HUDEP-2 (cell line): ENCODE measurements around the gene THAP12.
"Not testable (repeated sequence)": the region's sequence is repeated elsewhere in the genome, so short reads cannot be mapped to it uniquely, and the experiment has no call there.

ENCODE experiments used
- DNase-seq, 76 experiments: peaks; one replicate each; lab custom pipeline; 2025; ENCODE audit not compliant: unreplicated experiment in 76 of 76; lab: John Stamatoyannopoulos, UW

The THAP12 gene

GRCh38 chr11:76329084-76329648 lies 51.8 kb downstream of the THAP12 start:
- DNase-seq, result no peak

- no peak for DNase-seq
Observed at GRCh38 chr11:76327756-76328388, 53.1 kb downstream of the THAP12 start.

DNA sequence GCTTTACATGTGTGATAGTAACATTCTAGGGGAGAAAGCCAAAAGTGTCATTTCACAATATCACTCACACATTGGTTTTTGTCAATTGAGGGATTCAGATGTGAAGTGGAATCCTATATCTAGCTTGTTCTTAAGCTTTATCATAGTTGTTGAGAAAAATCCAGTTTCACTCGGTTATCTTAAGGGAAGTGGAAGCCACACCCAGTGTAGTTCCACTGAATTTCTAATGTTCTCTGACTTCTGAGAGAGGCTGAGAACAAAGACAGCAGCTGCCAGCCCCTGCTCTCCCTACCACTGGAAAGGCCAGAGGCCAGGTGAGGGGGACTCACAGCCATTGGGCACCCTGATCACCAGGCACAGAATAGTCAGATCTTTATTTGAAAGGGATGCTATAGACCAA lies 53.7 kb downstream of the THAP12 start:
- DNase-seq, result peak in 6 of 76 experiments; percentile 3 to 36 (median 24)

DNA sequence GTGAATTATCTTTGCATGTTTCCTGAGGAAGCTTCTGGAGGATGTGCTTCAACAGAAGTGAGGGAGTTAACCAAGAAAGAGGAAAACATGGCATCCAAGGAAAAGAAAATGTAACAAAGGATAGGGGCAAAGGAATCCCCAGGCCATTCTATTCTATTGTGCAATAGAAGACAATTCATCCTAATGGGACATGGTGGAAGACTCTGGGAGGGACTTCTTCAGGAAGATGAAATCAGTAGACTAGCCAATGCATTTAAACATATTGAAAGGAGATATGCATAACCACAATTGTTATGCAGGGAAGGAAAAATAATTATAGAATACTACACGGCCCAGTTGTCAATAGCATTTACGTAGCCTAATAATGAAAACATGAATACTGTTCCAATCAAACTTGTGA lies 55.7 kb downstream of the THAP12 start:
- no peak for DNase-seq

- no peak for DNase-seq
Observed at GRCh38 chr11:76323804-76324203, 57.1 kb downstream of the THAP12 start.

DNA sequence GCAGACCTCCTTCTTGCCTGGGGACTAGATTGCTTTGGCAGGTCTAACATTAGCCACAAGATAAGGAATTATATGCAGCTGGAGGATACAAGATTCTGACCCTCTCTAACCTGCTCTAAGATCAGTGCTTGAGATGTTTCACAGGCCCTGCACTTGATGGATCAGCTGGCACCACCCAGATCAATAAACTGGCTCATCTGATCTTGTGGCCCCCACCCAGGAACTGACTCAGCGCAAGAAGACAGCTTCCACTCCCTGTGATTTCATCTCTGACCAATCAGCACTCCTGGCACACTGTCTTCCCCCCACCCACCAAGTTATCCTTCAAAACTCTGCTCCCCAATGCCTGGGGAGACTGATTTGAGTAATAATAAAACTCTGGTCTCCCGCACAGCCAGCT lies 57.6 kb downstream of the THAP12 start:
- DNase-seq, result peak in 16 of 76 experiments; percentile 5 to 54 (median 20)

DNA sequence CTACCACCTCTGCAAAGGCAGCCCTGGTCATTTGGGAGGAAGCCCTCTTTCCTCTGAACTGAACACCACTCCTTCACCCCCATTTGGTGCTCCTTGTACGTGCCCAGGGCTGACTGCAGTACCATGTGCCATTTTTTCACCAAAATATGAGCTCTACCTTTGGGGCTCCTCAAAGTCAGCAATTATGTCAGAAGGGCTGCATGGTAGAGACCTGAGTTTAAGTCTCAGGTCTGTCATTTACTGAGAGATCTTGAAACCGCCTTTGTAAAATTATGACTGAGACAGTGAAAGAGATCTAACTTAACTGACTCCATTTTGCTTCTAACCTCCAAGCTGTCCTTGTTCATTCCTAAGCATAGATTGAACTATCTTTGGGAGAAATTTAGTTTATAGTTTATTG lies 58.0 kb downstream of the THAP12 start:
- no peak for DNase-seq

GRCh38 chr11:76322540-76322939 lies 58.4 kb downstream of the THAP12 start:
- no peak for DNase-seq

DNA sequence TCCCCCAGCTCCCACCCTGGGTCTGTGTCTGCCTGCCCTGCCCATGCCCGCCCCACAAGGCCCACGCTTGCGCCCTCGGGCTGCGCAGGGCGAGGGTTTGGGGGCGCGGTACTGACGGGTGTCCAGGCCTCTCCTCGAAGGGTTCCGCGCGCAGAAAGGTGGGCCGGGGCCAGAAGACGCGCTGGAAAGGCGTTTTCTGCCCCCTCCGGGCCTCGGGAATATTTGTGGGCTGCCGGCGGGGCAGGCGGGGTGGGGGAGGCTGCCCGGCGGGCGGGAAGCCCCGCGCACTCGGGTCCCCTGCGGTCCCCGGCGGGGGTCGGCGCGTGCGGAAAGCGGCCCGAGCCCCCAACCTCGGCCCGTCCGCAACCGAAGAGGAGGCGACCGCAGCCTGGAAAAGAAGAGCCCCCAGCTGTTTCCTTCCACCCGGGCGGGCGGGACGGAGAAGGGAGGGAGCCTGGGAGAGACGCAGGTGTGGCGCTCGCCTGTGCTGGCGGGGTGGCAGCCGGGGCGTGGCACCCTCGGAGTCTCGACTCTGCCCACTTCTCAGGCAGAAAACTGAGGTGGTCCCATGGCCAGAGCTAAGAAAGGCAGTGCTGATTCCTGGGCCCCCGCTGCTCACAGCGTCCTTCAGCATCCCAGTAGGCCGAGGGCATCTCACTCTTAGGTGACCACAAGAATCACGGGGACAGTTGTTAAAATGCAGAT lies 59.0 kb downstream of the THAP12 start:
- DNase-seq, result no peak

DNA sequence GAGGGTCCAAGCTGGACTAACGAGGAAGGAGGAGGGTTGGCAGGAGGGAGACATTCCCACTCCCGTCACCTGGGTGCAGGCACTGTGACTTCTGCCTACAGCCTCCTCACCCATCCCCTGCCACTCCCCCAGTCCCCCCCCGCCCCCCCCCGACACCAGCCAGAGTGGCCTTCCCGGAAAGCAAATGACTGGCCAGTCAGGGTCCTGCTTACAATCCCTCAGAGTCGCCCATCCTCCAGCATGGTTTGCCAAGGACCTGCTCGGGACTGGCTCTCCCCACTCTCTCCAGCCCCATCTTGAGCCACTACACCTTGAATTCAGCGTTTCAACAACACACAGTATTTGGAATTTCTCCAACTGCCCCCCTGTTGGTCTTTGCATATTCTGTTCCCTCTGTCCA lies 59.6 kb downstream of the THAP12 start:
- DNase-seq, result no peak

DNA sequence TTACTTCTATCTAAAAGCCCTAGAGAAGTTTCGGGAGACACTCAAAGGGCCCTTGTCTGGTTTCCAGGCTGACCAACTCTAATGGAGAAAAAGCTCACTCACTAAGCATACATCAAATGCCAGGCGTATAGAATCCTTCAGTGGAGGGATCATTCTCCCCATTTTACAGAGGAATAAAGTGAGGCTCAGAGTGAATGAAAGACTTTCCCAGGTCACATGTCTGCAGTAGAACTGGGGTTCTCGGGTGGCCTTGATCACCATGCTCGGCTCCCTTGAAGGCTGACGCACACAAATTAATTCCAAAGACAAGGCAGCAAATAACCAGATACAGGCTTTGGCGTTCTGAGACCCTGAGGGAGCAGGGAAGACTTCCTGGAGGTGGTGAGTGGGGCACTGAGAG lies 60.0 kb downstream of the THAP12 start:
- DNase-seq, result no peak

DNA sequence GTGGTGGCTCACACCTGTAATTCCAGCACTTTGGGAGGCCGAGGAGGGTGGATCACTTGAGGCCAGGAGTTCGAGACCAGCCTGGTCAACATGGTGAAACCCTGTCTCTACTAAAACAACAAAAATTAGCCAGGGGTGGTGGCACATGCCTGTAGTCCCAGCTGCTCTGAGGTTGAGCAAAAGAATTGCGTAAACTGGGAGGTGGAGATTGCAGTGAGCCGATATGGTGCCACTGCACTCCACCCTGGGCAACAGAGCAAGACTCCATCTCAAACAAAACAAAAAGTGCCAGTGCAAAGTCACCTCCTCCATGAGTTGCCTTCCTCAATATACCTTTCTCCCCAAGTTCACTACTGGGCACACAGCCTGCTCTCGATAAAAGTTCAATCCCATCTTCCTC lies 61.1 kb downstream of the THAP12 start:
- not testable (repeated sequence) for DNase-seq

- peak in 65 of 76 experiments; percentile 7 to 77 (median 51) for DNase-seq
Observed at GRCh38 chr11:76318744-76319384, 62.1 kb downstream of the THAP12 start.

DNA sequence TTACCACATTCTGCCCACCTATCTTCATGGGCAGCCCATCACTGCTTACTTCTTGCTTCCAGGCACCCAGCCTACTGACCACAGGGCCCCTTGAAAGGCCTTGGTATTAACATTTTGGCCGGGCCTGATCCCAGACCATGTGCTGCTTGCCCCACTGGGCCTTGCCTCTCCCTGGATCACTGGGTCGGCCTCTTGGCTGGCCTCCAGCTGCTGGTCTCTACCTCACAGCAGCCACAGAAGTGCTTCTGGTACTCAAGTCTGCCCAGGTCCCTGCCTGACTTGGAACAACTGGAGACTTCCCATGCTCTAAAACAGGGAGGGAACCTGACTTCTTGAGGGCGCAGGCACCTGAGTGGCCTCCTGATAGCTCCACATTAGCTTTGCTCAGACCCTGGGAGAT lies 63.6 kb downstream of the THAP12 start:
- DNase-seq, result no peak

GRCh38 chr11:76316726-76317125 lies 64.2 kb downstream of the THAP12 start:
- DNase-seq, result no peak

GRCh38 chr11:76315182-76315853 lies 65.6 kb downstream of the THAP12 start:
- DNase-seq, result no peak

- DNase-seq, result no peak
Observed at GRCh38 chr11:76314741-76315090, 66.2 kb downstream of the THAP12 start.

DNA sequence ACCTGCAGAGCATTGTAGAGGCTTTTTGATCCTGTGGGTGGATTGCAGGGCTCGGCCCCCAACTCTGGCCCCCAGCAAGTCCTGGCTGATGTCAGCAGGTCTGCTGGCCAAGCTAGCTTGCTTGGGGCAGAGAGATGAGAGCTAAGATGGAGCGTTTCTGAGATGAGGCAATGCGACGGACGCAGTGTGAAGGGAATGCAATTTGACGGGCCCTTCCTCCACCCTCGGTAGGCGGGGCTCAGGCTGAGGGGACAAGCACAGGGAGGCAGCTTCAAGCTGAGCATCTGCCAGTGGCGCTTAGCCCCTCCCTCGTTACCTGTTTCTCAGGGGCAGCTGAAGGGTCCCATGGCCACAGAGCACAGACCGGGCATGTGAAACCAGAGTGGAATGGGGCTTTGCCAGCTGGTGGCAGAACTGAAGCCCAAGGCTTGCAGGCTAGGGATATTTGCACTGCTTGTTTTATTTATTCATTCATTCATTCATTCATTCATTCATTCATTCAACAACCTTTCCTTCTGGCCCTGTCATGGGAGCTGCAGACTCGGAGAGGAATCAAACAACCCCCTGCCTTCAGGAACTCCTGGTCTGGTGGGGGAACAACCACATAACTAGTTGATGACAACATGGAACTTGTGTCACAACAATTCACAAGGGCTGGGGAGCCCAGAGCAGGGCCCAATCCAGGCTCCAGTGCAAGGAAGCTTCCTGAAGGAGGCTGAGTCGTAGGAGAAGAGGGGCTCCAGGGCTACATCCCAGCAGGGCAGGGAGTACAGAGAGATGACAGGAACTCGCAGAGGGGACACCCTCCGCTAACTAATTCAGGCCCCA lies 66.8 kb downstream of the THAP12 start:
- DNase-seq, result no peak

DNA sequence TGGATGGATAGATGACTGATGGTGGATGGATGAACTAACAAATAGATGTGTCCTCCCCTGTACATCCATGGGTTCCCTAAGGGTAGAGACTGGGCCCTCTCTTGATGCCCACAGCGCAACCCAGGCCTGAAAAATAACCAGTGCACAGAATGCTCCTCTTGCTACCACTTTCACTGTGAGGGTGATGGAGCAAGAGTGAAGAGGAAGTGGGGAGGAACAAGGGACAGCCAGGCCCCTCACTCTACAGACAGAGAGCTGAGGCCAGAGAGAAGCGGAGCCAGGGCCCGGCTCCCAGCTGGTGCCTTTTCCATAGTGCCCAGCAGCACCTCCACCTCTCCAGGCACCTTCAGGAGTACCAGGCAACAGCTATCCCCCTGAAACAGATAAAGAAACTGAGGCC lies 67.7 kb downstream of the THAP12 start:
- DNase-seq, result no peak

- DNase-seq, result no peak
Observed at GRCh38 chr11:76310832-76311595, 69.9 kb downstream of the THAP12 start.
